Ovary (tissue), 3 donors: ENCODE data around the gene B4GALNT2.

Experiments used
- CTCF ChIP-seq, 3 donors: fragments of 450-650 bp in 2 of 3; fragments of 200-600 bp in 1 of 3; IDR thresholded peaks; one replicate each; pipeline versions ENCODE4 v1.5.1 to v1.8.0; 2016 to 2022; ENCODE audit warnings: antibody characterized with exemption in 3 of 3, mild to moderate bottlenecking in 1 of 3
- EP300 ChIP-seq: sonication (generic); formaldehyde crosslinking; IDR thresholded peaks from one replicate; pipeline ENCODE4 v1.6.1; 2017; ENCODE audit warnings: antibody characterized with exemption
- POLR2A ChIP-seq: fragments of 450-650 bp; IDR thresholded peaks from one replicate; pipeline ENCODE4 v1.6.1; 2017; ENCODE audit warnings: antibody characterized with exemption, mild to moderate bottlenecking, moderate library complexity
- donor health status: DM: no; HTN: no; CAD: no.

- no peak for TF ChIP-seq CTCF (IDR thresholded peaks at IDR 0.05)
- no peak for TF ChIP-seq POLR2A
- TF ChIP-seq EP300, result no peak
Measured at GRCh38 chr17:49125449-49125848, 7.1 kb upstream of the B4GALNT2 start.
